AG09309 (cell line): ENCODE results near the gene KCNB1.

Experiments
- DNase-seq: peaks from one replicate; pipeline ENCODE4 v3.0.0-alpha.2; 2010; ENCODE audit warnings: low read depth
- H3K4me3 ChIP-seq: 2 replicates; pipeline ENCODE4 v1.5.1; 2011; ENCODE audit warnings: mild to moderate bottlenecking, low read depth, low read length, moderate library complexity; ENCODE audit not compliant: control insufficient read depth
- TF ChIP-seq, protein P1 (sequence below): IDR thresholded peaks from 2 replicates; pipeline ENCODE4 v1.5.1; 2011; ENCODE audit warnings: mild to moderate bottlenecking, low read depth, low read length, inconsistent platforms; ENCODE audit not compliant: insufficient read depth, control insufficient read depth; ENCODE audit errors: missing control alignments

KCNB1 gene

DNA sequence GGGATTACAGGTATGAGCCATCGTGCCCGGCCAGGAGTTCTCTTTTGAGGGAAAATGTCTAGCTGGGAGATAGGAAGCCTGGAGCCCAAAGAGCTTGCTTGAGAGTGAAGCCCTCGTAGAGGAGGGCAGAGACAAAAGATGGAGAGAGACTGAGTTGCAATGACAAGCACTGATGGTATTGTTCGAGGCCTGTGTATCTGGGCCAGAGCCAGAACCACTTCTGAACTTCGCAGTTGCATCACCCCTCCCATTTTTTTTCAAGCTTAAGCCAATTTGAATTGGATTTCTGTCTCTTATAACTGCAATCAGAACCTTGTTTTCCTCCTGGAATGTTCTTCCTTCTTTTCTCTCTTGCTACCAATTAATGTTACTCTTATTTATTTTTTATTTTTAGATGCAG is 83.1 kb downstream of the KCNB1 start:
- H3K4me3 ChIP-seq: no peak overlapping the region
- TF ChIP-seq, protein P1, sequence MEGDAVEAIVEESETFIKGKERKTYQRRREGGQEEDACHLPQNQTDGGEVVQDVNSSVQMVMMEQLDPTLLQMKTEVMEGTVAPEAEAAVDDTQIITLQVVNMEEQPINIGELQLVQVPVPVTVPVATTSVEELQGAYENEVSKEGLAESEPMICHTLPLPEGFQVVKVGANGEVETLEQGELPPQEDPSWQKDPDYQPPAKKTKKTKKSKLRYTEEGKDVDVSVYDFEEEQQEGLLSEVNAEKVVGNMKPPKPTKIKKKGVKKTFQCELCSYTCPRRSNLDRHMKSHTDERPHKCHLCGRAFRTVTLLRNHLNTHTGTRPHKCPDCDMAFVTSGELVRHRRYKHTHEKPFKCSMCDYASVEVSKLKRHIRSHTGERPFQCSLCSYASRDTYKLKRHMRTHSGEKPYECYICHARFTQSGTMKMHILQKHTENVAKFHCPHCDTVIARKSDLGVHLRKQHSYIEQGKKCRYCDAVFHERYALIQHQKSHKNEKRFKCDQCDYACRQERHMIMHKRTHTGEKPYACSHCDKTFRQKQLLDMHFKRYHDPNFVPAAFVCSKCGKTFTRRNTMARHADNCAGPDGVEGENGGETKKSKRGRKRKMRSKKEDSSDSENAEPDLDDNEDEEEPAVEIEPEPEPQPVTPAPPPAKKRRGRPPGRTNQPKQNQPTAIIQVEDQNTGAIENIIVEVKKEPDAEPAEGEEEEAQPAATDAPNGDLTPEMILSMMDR: no peak
- no peak for DNase-seq

DNA sequence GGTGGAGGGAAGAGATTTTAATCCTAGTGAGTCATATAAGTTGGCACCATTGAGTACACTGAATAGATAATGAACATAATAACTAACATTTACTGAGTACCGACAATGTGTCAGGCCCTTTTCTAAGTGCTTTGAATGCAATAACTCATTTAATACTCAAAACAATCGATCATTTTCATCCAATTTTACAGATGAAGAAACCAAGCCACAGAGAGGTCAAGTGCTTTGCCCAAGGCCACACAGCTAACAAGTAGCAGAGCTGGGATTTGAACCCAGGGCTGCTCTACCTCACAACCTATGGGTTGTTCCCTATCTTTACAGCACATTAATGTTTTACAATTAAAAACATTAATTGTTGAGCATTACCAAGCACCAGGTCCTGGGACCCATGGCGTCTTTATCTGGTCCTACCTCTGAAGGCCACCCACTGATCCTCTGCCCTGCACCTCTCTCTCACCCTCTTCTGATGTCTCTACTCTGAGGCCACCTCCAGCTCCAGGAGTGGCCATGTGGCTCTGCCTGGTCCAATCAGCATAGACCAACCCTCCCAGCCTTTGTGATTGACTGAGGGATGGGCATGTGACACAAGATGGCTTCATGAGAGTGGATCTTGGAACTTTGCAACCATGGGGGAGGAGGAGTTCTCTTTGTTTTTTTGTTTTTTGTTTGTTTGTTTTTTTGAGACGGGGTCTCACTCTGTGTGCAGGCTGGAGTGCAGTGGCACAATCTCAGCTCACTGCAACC is 83.9 kb downstream of the KCNB1 start:
- no peak for DNase-seq
- no peak overlapping the region for H3K4me3 ChIP-seq
- TF ChIP-seq, protein P1: no peak

DNA sequence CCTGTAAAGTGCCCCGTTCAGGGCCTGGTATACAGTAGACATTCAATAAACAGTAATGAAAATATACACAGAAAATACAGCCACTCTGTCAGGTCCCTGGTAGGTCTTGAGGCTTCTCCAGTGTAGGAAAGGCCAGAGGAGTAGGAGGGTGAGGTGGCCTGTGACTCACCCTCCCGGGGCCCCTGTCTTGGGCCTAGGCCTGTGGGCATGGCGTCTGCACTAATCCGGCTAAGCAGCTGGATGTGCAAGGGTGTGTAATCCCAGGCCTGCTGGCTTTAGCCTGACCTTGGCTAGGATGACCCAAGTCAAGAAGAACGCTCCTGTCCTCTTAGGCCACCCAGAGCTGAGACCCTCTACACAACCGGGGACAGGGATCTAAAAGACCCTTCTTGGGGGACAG is 84.9 kb downstream of the KCNB1 start:
- TF ChIP-seq, protein P1: no peak
- DNase-seq: no peak
- no peak overlapping the region for H3K4me3 ChIP-seq

DNA sequence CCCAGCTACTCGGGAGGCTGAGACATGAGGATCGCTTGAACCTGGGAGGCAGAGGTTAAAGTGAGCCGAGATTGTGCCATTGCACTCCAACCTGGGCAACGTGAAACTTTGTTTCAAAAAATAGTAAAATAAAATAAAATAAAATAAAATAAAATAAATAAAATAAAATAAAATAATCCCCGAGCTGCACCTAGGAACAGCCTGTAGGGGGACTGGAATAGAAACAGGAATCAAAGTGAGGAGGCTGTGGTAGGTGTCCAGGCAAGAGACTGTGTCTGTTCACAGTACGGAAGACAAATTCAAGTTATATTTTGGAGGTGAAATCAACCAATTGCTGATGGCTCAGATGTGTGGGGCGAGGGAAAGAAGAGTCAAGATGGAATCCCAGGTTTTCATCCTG is 86.2 kb downstream of the KCNB1 start:
- TF ChIP-seq, protein P1: peak; percentile 24
- H3K4me3 ChIP-seq: no peak overlapping the region
- no peak for DNase-seq

DNA sequence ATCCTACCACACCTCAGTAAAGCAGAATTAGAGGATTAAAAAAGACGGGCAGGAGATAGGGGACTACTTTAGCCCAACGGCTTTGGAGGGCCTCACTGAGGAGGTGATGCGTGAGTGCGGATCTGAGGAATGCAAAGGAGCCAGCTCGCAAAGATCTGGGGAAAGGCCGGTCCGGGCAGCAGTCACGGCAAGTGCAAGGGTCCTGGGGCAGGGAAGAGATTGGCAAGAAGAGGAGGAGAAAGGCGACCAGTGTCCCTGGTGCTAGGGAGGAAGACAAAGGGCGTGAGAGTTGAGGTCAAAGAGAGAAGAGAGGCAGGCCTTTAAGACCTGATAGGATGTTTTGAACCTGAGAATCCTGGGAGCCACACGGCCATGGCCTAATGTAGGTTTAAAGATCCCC is 86.8 kb downstream of the KCNB1 start:
- TF ChIP-seq, protein P1: no peak
- no peak for DNase-seq
- no peak overlapping the region for H3K4me3 ChIP-seq

DNA sequence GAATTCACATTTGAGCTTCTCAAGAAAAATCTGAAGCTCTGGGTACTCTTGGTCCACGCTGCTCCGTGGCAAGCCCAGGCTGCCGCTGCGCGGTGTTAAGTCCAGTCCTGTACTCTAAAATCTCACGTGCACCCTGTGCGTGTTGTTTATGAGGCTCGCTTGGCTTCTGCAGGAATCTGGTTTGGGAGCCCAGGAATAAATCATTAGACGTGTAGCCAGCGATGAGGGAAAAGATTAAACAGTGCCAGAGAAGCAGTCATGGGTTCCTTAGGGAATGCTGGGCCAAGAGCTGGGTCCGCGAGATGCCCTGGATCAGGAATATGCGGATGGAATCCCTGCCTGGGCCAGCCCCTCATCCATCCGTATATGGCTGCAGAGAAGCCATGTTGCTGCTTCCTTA is 87.3 kb downstream of the KCNB1 start:
- TF ChIP-seq, protein P1: no peak
- no peak overlapping the region for H3K4me3 ChIP-seq
- no peak for DNase-seq
